ENCODE measurements around the gene CECR2. TPM values are rescaled to one million over a fixed set of nuclear protein-coding genes. Genes with fewer than 3 reads are reported as not detected.
"Not testable (repeated sequence)": the region's sequence is repeated elsewhere in the genome, so short reads cannot be mapped to it uniquely, and the experiment has no call there.

The CECR2 gene
- total RNA-seq, 1 donor from 2014 or later: 10.4 TPM

DNA sequence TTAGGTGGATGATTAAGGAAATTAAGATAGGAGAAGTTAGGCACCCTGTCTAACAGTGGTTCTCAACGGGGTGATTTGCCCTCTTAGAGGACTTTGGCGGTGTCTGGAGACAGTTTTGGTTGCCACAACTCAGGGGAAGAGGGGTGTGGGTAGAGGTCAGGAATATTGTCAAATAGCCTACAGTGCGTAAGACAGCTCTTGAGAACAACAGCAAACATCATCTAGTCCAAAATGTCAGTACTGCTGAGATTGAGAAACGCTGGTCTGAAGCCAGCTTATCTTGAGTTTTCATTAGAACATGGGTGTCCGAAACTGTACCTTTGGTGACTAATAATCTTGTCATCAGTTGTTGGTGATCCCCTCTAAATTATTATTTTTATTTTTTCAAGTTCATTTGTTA lies 38.4 kb downstream of the CECR2 start:
- DNase-seq: no peak

DNA sequence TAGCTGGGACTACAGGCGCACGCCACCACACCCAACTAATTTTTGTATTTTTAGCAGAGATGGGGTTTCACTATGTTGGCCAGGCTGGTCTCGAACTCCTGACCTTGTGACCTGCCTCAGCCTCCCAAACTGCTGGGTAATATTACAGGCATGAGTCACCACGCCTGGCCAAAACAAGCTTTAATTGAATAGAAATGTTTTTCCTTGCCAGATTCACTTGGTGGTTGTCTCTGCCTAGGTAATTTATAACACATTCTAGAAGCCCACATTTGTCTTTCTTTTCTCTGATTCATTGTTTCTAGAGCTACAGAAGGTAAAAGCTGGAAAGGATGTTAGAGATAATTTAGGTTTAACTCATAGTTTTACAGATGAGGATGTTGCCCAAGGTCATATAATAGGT lies 41.3 kb downstream of the CECR2 start:
- DNase-seq: no peak

DNA sequence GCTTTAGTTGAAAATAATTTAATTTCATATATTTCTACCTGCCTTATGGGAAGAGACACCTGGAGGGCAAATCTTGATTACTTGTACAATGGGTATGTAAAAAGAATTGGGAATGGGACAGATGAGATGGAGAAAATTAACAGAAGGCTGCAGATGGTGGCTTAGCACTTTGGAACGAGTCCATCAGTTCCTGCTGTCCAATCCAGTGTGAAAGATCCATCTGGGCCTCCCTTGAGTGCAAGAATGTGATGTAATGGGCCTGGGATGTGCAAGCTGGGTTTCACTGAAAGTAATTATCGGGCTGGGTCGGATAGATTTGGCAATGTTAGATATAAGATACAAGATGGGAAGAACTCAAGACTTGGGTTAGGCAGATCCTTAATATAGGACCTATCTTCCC lies 42.0 kb downstream of the CECR2 start:
- peak; percentile 93 for DNase-seq

DNA sequence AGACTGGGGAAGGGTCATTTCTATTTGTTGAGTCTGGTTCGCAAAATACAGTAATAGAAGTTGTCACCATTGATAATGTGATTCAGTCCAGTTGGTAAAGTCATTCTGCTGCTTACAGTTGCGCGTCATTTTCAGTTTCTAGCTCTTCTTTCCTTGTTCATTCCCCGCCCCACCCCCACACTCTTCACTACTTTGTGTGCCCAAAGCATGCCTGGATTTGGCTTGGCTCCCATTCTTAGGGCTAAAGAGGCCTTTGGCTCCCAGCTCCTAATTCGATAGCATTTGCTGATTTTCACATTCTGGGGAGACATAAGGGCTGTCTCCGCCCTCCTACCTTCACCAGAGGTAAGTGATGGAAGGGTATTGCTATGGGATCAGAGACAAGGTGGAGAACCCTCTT lies 43.0 kb downstream of the CECR2 start:
- DNase-seq: peak; percentile 85

DNA sequence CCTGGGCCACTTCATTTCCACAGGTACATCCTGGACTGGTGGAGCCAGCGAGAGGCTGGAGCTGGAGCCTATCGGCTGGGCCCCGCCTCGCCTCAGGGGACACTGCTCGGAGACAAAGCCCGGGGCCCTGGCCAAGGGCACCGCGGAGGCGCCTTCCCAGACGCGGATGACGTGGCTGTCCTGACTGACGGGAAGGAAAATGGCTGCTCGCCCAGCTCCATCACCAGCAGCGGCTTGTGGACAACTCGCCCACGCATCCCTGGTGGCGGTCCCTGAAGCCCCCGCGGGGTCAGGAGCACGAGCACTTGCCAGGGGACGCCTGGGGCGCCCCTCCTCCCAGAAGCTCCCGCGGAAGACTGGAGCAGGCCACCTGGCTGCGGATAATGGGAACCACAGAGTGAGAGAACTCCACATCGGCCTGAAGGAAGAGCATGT lies 49.6 kb downstream of the CECR2 start:
- DNase-seq: no peak

DNA sequence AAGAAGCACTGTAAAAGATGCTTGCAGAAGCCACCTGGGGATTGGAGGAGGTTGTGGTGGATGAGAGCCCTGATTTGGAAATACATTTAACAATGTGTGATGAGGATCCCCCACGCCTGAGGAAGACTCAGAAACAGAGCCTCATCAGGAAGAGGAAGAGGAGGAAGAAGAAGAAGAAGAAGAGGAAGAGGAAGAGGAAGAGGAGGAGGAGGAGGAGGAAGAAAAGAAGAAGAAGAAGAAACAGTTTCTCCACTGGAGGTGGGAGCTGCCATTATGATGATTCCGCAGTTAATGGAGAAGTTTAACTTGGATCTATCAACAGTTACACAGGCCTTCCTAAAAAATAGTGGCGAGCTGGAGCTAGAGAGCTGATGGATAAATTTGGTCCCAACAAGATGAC lies 50.1 kb downstream of the CECR2 start:
- DNase-seq: no peak

DNA sequence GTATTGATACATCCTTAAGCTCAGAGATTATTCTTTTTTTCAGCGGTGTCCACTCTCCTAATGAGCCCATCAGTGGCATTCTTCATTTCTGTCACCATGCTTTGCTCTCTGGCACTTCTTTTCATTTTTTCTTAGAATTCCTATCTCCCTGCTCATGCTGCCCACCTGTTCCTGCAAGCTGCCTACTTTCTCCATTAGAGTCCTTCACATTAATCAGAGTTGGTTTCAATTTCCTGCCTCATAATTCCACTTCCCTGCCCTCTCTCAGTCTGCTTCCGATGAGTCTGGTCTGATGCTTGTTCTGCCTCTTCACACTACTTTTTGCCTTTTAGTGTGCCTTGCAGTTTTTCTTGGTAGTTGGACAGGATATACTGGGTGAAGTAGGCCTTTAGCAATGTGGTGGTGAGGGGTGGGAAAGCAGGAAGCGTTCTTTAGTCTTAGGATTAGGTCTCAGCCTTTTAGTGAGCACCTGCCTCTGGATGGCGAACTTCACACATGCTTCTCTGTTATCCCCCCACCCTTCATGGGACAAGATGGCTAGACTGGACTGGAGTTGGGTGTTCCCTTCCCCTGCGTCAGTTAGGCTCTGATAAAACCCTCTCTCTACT lies 53.6 kb downstream of the CECR2 start:
- no peak for DNase-seq

DNA sequence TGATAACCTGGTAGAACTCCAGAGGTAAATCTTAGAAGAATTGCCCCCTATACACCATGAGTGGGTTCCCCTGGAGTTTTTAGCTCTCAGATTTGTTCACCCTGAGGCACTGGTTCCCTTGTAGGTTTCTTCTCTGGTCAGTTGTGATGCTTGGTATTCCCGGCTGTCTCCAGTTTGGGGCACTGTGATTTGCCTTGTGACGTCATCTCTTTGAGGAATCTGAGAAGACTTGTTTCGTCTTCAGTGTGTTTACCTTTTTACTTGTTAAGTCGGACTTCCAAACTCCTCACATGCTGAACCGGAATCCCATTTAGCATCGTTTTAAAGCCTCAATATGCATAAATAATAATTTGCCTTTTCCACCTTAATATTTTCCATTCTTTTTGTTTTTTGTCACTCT lies 54.4 kb downstream of the CECR2 start:
- DNase-seq: no peak

DNA sequence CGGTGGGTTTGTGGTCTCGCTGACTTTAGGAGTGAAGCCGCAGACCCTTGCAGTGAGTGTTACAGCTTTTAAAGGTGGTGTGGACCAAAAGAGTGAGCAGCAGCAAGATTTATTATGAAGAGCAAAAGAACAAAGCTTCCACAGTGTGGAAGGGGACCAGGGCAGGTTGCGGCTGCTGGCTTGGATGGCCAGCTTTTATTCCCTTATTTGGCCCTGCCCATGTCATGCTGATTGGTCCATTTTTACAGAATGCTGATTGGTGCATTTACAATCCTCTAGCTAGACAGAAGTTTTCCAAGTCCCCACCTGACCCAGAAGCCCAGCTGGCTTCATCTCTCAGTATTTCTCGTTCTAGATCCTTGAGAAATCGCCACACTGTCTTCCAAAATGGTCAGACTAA lies 58.3 kb downstream of the CECR2 start:
- DNase-seq: not testable (repeated sequence)

DNA sequence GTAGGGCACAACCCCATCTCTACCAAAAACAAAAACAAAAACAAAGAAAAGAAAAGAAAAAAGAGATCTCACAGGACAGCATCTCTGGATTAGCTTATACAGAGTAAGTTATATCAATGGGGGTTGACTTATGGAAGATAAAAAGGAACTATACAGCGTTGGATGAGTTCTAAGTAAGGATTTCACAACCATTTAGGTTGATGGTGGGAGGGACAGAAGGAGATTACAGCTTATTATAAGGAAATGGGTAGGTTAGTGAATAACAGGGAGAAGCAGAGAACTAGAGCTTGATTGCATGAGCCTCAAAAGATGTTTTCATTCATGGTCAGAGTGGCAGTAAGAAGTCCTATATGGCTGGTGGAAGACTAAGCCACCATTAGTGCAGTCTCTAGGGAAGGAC lies 60.3 kb downstream of the CECR2 start:
- DNase-seq: no peak

DNA sequence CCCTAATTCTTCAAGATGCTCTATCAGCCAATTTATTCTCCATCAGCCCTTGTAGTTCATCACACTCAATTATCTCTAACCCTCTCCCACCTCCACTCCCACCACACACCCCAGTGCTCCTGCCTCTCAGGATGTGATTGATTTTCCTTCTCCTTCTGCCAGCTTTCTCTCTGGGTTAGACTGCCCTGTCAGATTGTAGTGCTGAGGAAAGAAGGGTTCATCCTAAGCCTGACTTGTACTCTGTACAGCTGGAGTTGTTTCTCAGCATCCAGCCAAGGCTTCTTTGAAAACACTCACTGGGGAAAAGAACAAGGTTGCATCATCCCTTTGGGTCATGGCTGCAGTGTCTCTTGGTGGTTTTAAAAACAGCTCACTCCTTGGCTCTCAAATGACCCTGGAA lies 61.2 kb downstream of the CECR2 start:
- no peak for DNase-seq

DNA sequence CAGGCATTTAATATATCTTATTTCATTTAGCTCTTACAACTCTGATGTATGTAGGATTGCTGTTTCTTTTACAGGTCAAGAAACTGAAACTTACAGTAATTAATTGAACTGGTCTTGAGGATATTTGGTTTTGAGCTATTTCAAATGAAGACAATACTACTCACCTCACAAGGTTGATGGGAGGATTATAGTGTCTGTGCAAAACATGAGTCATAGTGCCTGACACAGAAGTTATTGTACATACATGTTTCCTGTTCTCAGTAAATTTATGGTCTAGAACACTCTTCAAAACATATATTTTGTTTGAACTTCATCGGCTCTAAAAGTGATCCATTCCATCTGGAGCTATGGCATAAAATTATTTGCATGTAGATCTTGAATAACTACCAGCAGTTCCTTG lies 61.9 kb downstream of the CECR2 start:
- no peak for DNase-seq

DNA sequence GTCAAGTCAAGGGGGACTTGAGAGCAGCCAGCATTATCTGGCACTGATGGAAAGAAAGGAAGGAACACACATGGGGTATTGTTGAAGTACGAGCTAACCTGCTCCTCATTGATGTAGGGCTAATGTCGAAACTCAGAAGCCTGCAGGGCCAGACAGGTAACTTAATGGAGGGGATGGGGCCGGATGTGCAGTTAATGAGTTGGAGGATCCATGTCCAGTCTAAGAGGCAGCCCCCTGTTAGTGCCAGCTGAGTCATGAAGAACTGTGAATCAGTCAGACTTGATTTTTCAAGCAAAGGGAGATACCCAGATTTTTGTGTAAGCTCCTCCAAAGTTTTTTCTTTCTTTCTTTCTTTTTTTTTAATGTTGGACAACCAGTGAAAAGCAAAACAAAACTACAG lies 65.6 kb downstream of the CECR2 start:
- no peak for DNase-seq

DNA sequence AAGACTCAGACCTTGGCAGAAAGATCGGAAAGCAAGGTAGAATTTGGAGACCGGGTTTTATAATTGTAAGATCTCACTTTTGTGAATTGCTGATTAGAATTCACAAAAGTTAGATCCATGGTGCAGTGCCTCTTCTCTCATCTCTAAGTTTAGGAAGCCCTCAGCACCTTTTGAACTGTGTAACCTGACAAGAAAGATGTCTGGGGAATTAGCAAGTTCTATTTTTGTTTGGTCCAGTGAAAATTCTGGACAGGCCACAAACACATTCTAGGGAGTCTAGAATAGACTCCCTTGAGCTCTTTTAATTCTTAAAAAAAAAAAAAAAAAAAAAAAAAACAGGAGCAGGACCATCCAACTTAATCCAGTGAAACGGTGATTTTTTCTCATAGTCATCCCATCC lies 66.1 kb downstream of the CECR2 start:
- DNase-seq: no peak

DNA sequence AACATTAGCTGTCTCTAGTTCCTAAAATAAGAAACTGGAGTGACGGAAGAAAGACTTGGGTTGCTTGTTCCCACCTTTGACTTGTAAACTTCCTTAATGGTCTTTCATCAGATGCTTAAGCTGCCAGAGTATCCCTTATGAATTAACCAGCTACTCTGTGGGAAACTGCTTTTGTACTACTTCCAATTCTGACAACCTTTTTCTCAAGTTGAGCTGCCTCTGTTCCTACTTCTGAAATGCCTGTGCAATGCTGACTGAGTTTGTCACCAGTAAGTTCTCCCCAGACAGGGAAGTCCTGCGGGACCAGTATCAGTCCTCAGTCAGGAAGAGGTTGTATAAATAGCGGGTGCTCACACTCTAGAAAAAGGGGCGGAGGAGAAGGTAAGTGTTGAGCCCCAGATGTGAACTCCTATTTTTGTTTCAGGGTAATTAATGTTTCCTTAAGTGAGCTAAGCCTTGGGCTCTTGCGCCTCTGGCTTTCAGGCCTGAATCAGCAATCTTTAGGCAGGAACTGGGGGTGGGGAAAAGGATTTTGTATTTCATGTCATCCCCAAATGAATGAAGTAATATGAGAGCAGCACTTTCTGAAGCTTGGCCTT lies 67.2 kb downstream of the CECR2 start:
- peak; percentile 69 for DNase-seq

DNA sequence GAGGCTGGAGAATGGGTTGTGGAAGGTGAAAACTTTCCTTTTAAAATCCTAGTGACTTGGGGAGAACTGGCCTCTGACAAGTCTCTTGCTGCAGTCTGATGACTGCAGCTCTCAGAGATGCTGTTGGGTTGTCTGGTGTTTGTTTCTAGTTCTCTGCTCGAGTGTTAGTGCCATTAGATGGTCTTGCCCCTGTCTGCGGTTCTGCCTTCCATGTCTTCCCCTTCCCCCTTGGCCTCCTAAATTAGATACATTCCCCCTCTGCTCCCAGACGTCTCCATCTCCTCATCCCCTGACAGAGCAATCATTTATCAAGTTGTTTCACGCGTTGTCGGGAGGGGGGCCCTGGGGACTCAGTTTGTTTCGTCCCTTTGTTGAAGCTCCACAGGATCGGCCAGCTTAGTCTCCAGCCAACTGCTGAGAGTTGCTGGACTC lies 67.7 kb downstream of the CECR2 start:
- DNase-seq: peak; percentile 45

DNA sequence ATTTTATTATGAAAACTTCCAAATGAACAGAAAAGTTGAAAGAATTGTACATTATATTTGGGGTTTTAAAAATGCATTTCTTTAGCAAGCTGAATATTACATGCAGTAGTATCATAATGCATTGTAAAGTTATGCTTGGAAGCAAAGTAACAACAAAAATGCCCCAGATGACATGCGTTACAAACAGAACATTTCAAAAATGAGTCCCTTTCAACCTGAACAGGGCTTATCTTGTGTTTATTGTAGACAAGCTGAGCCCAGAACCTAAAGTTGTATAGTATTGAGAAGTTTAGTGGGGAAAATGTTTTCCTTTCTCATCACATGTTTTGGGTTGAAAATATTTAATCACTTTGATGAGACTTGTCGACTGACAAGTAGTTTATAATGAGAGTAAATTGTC lies 68.8 kb downstream of the CECR2 start:
- no peak for DNase-seq

DNA sequence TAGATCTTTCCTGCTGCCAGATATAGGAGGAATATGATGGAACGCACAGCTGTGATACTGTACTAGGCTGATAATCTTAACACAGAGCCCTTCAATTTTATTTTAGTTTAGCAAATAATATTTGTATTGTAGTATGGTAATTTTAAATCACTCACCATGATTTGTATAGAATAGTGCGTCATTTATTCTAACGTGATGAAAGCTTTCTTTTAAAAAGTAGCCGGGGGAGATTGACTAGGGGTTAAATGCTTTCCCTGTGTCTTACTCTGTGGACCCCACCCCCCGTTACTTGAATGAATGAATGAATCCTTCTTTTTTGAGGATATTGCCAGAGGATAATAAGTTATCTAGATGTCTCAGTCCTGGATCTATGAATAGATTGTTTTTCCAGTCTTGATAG lies 72.1 kb downstream of the CECR2 start:
- no peak for DNase-seq

DNA sequence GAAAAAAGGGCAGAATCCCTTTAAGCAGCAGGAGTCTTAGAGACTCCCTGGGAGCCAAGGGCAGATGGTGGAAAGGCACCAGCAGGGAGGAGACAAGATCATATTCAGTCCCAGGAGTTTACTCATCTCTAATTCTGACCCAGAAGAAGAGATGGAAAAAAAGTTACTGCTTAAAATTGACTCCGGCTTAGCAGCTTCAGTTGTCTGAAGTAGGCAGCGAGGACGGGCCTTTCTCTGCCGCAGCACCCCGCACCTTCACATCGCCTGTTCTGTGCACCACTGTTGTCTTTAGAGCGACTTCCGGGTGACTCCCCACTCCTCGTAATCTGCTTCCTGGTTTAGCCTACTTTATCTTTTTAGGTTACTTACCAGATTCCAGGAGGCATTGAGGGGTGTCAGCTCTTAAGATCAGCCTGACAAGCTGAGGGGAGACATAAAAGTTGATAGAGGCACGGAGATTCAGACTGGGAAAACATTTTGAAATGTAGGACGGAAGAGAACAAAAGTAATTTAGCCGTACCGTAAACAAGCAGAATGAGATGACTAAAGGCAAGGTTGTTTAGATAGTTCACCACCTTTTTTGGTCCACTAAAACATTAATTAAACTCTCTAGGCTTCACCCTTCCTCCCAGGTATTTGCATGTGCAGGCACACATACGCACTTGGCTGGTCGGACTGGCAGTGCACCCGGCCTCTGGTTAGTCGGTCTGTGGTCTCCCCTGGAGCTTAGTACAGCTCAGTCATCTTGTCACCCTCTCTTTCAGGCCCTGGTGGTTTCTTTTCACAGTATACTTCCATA lies 74.3 kb downstream of the CECR2 start:
- DNase-seq: no peak

DNA sequence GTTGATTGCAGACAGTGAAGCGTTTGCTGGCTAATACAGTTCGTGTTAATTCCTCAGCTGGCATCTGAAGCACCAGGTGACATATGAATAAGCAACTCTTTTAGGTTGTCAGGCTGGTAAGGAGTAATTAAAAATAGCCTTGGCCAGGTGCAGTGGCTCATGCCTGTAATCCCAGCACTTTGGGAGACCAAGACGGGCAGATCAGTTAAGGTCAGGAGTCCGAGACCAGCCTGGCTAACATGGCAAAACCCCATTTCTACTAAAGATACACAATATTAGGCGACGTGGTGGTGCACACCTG lies 74.9 kb downstream of the CECR2 start:
- DNase-seq: peak; percentile 41

DNA sequence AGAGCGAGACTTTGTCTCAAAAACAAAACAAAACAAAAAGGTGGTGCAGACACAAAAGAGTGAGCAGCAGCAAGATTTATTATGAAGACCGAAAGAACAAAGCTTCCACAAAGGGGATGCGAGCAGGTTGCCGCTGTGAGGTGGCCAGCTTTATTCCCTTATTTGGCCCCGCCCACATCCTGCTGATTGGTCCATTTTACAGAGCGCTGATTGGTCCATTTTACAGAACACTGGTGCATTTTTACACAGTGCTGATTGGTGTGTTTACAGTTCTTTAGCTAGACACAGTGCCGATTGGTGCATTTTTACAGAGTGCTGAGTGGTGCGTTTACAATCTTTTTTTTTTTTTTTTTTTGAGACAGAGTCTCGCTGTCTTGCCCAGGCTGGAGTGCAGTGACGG lies 77.4 kb downstream of the CECR2 start:
- no peak for DNase-seq

DNA sequence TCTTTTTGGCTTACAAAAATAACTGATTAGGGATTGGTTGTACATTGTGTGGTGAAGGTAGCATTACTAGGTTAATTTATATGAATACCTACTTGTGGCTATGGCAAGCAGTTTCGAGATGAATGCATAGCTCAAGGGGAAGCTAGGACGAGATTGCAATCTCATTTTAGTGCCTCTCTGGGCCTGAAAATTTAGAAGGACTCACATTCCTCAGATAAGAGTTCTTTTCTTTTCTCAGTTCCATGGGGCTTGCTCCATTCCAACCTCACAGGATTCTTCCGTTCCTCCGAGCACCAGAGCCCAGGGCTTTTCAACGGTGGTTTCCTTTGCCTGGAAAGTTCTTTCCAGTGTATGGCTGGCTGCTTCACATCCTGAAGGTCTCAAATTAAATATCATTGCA lies 82.1 kb downstream of the CECR2 start:
- no peak for DNase-seq

DNA sequence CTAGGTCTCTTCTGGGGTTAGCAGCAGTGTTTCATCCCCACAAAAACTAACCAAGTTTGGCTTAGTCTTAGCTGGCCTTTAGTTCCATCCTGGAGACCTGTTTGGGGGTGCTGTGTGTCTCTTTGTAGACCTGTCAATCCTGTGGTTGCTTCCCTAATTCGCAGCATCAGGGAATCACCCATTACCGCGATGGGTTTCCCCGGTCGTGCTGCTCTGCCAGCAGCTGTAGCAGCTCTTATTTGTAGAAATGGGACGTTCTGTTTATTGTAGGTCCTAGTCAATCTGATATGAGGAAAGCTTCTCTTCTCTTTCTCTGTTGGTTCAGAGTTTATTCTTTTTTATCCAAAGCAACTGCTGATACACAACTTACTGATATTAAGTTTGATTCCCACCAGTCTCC lies 91.6 kb downstream of the CECR2 start:
- no peak for DNase-seq

DNA sequence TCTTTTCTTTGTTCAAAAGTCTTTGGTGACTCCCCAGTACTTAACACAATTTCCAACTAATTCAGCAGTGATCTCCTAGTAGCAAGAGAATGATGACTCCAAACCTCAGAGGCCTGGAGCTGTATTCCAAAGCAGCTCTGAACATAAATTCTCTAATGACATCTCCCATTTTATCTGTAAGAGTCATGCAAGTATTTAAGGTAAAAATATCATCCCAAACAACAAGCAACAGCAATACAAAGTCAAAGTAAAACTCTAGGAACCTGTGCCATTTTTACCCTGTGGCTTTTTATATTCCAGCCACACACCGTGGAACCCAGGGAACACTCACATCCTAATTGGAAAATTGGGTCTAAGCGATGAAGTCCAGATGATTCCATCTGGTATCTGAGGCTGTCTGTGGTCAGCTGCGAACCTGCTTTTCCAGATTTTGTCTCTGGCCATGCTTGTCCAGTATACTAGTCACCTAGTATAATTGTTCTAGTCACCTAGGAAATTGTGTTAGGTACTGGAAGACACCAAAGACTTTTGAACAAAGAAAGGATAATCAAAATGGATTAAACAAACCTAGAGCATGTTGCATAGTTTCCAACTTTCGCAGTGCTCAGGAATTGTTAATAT lies 101.7 kb downstream of the CECR2 start:
- DNase-seq: no peak

Measured in tongue (tissue), 2 donors.